Measurements from ENCODE around the gene TOP3A. TPM values are rescaled to one million over a fixed set of nuclear protein-coding genes. Genes with fewer than 3 reads are reported as not detected.

The TOP3A gene
- total and polyA plus RNA-seq, 2 of the 13 experiments (the other 11 are each of a cell fraction or from before 2014, with no cell fraction given), result 16.9 to 36.8 TPM

DNA sequence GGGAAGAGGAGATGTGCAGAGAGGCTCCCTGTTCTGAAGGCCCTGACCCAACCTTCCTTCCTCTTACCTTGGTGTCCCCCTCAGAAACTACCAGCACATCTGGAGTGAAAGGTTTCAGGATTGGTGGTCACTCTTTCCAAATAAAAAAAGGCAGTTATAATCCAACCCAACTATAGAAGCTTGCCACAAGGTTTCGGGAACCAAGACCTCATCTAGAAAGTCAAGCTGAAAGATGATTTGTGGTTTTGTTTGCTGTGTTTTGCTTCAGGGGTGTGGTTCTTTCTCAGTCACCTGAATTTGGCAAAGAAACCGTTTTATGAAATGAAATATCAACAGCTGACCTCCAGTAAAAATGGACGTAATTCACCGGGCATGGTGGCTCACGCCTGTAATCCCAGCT, 29.2 kb upstream of the TOP3A start (continued):
- TF ChIP-seq, protein P1, sequence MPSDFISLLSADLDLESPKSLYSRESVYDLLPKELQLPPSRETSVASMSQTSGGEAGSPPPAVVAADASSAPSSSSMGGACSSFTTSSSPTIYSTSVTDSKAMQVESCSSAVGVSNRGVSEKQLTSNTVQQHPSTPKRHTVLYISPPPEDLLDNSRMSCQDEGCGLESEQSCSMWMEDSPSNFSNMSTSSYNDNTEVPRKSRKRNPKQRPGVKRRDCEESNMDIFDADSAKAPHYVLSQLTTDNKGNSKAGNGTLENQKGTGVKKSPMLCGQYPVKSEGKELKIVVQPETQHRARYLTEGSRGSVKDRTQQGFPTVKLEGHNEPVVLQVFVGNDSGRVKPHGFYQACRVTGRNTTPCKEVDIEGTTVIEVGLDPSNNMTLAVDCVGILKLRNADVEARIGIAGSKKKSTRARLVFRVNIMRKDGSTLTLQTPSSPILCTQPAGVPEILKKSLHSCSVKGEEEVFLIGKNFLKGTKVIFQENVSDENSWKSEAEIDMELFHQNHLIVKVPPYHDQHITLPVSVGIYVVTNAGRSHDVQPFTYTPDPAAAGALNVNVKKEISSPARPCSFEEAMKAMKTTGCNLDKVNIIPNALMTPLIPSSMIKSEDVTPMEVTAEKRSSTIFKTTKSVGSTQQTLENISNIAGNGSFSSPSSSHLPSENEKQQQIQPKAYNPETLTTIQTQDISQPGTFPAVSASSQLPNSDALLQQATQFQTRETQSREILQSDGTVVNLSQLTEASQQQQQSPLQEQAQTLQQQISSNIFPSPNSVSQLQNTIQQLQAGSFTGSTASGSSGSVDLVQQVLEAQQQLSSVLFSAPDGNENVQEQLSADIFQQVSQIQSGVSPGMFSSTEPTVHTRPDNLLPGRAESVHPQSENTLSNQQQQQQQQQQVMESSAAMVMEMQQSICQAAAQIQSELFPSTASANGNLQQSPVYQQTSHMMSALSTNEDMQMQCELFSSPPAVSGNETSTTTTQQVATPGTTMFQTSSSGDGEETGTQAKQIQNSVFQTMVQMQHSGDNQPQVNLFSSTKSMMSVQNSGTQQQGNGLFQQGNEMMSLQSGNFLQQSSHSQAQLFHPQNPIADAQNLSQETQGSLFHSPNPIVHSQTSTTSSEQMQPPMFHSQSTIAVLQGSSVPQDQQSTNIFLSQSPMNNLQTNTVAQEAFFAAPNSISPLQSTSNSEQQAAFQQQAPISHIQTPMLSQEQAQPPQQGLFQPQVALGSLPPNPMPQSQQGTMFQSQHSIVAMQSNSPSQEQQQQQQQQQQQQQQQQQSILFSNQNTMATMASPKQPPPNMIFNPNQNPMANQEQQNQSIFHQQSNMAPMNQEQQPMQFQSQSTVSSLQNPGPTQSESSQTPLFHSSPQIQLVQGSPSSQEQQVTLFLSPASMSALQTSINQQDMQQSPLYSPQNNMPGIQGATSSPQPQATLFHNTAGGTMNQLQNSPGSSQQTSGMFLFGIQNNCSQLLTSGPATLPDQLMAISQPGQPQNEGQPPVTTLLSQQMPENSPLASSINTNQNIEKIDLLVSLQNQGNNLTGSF (CRISPR knock-in tag; IDR thresholded peaks at IDR 0.05), result no peak
- TF ChIP-seq RBAK (CRISPR knock-in tag; IDR thresholded peaks at IDR 0.05) (no peak), KDM5B (CRISPR knock-in tag; IDR thresholded peaks at IDR 0.05; ENCODE audit: borderline replicate concordance) (no peak), NBN (conservative IDR thresholded peaks at IDR 0.05) (no peak), NCOA1 (CRISPR knock-in tag; IDR thresholded peaks at IDR 0.05) (no peak)

DNA sequence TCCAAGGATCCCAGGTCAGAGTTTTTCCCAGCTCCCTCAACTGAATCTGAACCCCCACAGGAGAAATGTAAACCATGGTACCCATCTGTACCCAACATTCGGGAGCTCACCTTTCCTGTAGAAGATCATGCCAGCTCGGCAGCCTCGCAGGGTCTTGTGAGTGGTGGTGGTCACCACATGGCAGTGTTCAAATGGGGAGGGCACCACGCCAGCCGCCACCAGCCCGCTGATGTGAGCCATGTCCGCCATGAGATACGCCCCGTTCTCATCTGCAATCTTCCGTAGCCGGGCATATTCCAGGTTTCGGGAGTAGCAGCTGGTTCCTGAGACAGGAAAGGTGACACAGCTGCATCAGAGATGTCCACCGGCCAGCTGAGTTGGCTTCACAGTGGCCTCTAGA, 25.1 kb upstream of the TOP3A start:
- Histone ChIP-seq H3K9ac (ENCODE audit: insufficient read depth, low read depth, low read length) (no peak overlapping the region), H3K27ac (ENCODE audit: extremely low read length, insufficient read depth, low read length) (no peak overlapping the region), H3K4me2 (ENCODE audit: low read depth, low read length) (no peak overlapping the region), H3K9me3 (ENCODE audit: low read length) (no peaks in the 10 kb centered on the region), H3K4me3 (replicated peaks in 1 of 3; ENCODE audit: insufficient read depth in 1 of 3, low read depth in 2 of 3, low read length in 3 of 3) (no peak overlapping the region), H2AFZ (ENCODE audit: low read length) (no peak overlapping the region), H3K79me2 (ENCODE audit: insufficient read depth, low read length) (no peaks in the 10 kb centered on the region), H4K20me1 (ENCODE audit: insufficient read depth, low read length) (no peaks in the 10 kb centered on the region), H3K4me1 (ENCODE audit: insufficient read depth, low read length) (no peaks in the 10 kb centered on the region), H3K36me3 (replicated peaks in 1 of 2; ENCODE audit: control insufficient read depth in 1 of 2, insufficient read depth in 2 of 2, low read length in 2 of 2) (peaks cover 15 to 52% of the 10 kb centered on the region in 2 experiments; a peak in 4 of 5 replicates), H3K27me3 (ENCODE audit: control insufficient read depth in 1 of 2, insufficient read depth in 2 of 2, low read length in 2 of 2) (no peaks in the 10 kb centered on the region)
- intact Hi-C loops (cut with micrococcal nuclease; ENCODE audit: unreplicated experiment), result no loop called here
- DNase-seq (ENCODE audit: low spot score), result no peak
- WGBS (ENCODE audit: low lambda C conversion rate), result 98% methylated on average over 11 of the region's 13 CpGs
- no peak for ATAC-seq
- FAIRE-seq, result no peak
- ChIA-PET POLR2A (no interaction called here), CTCF (ENCODE audit: low intra/inter-chr PET ratio, low total read pairs) (no interaction called here)
- BruUV-seq (replicated peaks), result no TSS peak
- in situ Hi-C loops (cut with HindIII; ENCODE audit: extremely low pct_ligation_motif_present, low pct_unique_long_range_greater_than_20kb), result no loop called here
- TF ChIP-seq MAZ (IDR thresholded peaks at IDR 0.05; ENCODE audit: borderline replicate concordance, low read depth, low read length), result no peak
- no peak for TF ChIP-seq MAZ (CRISPR knock-in tag; IDR thresholded peaks at IDR 0.05; ENCODE audit: low read depth)
- TF ChIP-seq MATR3 (CRISPR knock-in tag; IDR thresholded peaks at IDR 0.05), result no peak
- TF ChIP-seq, protein P2, sequence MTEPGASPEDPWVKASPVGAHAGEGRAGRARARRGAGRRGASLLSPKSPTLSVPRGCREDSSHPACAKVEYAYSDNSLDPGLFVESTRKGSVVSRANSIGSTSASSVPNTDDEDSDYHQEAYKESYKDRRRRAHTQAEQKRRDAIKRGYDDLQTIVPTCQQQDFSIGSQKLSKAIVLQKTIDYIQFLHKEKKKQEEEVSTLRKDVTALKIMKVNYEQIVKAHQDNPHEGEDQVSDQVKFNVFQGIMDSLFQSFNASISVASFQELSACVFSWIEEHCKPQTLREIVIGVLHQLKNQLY (CRISPR knock-in tag; IDR thresholded peaks at IDR 0.05), result no peak
- no peak for TF ChIP-seq ZNF749 (CRISPR knock-in tag; IDR thresholded peaks at IDR 0.05; ENCODE audit: borderline replicate concordance)
- TF ChIP-seq ZNF598 (CRISPR knock-in tag; IDR thresholded peaks at IDR 0.05; ENCODE audit: borderline replicate concordance), result no peak
- no peak for TF ChIP-seq ZNF367 (CRISPR knock-in tag; IDR thresholded peaks at IDR 0.05; ENCODE audit: borderline replicate concordance)
- TF ChIP-seq HOXA3 (CRISPR knock-in tag; IDR thresholded peaks at IDR 0.05), result no peak
- TF ChIP-seq, protein P3, sequence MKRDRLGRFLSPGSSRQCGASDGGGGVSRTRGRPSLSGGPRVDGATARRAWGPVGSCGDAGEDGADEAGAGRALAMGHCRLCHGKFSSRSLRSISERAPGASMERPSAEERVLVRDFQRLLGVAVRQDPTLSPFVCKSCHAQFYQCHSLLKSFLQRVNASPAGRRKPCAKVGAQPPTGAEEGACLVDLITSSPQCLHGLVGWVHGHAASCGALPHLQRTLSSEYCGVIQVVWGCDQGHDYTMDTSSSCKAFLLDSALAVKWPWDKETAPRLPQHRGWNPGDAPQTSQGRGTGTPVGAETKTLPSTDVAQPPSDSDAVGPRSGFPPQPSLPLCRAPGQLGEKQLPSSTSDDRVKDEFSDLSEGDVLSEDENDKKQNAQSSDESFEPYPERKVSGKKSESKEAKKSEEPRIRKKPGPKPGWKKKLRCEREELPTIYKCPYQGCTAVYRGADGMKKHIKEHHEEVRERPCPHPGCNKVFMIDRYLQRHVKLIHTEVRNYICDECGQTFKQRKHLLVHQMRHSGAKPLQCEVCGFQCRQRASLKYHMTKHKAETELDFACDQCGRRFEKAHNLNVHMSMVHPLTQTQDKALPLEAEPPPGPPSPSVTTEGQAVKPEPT (CRISPR knock-in tag; IDR thresholded peaks at IDR 0.05; ENCODE audit: low read depth), result no peak
- no peak for TF ChIP-seq FIP1L1 (IDR thresholded peaks at IDR 0.05; ENCODE audit: borderline replicate concordance, insufficient read depth, low read depth, low read length)
- no peak for TF ChIP-seq ZNF839 (CRISPR knock-in tag; IDR thresholded peaks at IDR 0.05; ENCODE audit: borderline replicate concordance)
- no peak for TF ChIP-seq HHEX (CRISPR knock-in tag; IDR thresholded peaks at IDR 0.05)
- TF ChIP-seq ZNF816 (CRISPR knock-in tag; IDR thresholded peaks at IDR 0.05; ENCODE audit: borderline replicate concordance), result no peak
- no peak for TF ChIP-seq RBAK (CRISPR knock-in tag; IDR thresholded peaks at IDR 0.05)

All from HepG2 (cell line).